OCI-LY3 (cell line): ENCODE results near the gene CELF1.

Experiments used
- H2AFZ ChIP-seq: fragments of 200-600, 300-600 bp; shearing (Covaris generic); 2 replicates; pipeline ENCODE4 v1.6.0; 2014; ENCODE audit warnings: antibody characterized with exemption, low read depth, low read length
- H3K27ac ChIP-seq: fragments of 200-600, 300-600 bp; sonication (generic); 2 replicates; pipeline ENCODE4 v1.5.1; 2014; ENCODE audit warnings: mild to moderate bottlenecking, low read length, moderate library complexity, mixed read lengths
- H3K27me3 ChIP-seq: fragments of 200-600, 300-600 bp; sonication (generic); 2 replicates; pipeline ENCODE4 v1.6.1; 2014; ENCODE audit warnings: low read depth, low read length, mixed read lengths
- H3K36me3 ChIP-seq: fragments of 200-600, 300-600 bp; sonication (generic); replicated peaks from 2 replicates; pipeline ENCODE3; 2014; ENCODE audit warnings: low read depth, low read length, mixed read lengths
- H3K4me1 ChIP-seq: fragments of 300-600, 200-600 bp; sonication (generic); 2 replicates; pipeline ENCODE4 v1.6.1; 2014; ENCODE audit warnings: low read length, mixed read lengths
- H3K4me2 ChIP-seq: fragments of 200-600, 300-600 bp; sonication (generic); 2 replicates; pipeline ENCODE4 v1.6.1; 2014; ENCODE audit warnings: low read length, mixed read lengths
- H3K4me3 ChIP-seq: fragments of 300-600, 200-600 bp; sonication (generic); 2 replicates; pipeline ENCODE4 v1.5.1; 2014; ENCODE audit warnings: antibody characterized with exemption, mild to moderate bottlenecking, low read length, moderate library complexity
- H3K79me2 ChIP-seq: fragments of 300-600, 200-600 bp; shearing (Covaris generic); 2 replicates; pipeline ENCODE4 v1.6.1; 2014; ENCODE audit warnings: mild to moderate bottlenecking, low read length, mixed read lengths
- H3K9ac ChIP-seq: fragments of 300-600, 200-600 bp; shearing (Covaris generic); 2 replicates; pipeline ENCODE4 v1.6.0; 2014; ENCODE audit warnings: mild to moderate bottlenecking, low read length, moderate library complexity
- H3K9me3 ChIP-seq: fragments of 200-600, 300-600 bp; shearing (Covaris generic); 2 replicates; pipeline ENCODE4 v1.6.1; 2014; ENCODE audit warnings: low read length, mixed read lengths; ENCODE audit not compliant: insufficient read depth
- H4K20me1 ChIP-seq: fragments of 200-600, 300-600 bp; sonication (generic); 2 replicates; pipeline ENCODE4 v1.6.1; 2016; ENCODE audit warnings: low read length, mixed read lengths; ENCODE audit not compliant: insufficient read depth
- CTCF ChIP-seq: fragments of 200-600, 300-600 bp; sonication (generic); IDR thresholded peaks from 2 replicates; pipeline ENCODE4 v1.5.1; 2014; ENCODE audit warnings: antibody characterized with exemption, low read length, low read depth
- EZH2phosphoT487 ChIP-seq: fragments of 200-600 bp; shearing (Covaris generic); IDR thresholded peaks from 2 replicates; pipeline ENCODE4 v1.6.1; 2018; ENCODE audit warnings: antibody characterized with exemption, mixed run types, low read depth

Gene CELF1

GRCh38 chr11:47447906-47448305 lies 105.0 kb downstream of the CELF1 start:
- Histone ChIP-seq H3K4me3 (no peak overlapping the region), H3K4me2 (no peak overlapping the region), H4K20me1 (no peaks in the 10 kb centered on the region), H3K79me2 (no peaks in the 10 kb centered on the region), H3K9me3 (no peaks in the 10 kb centered on the region), H3K27ac (no peak overlapping the region), H3K27me3 (no peaks in the 10 kb centered on the region), H2AFZ (no peak overlapping the region), H3K36me3 (no peaks in the 10 kb centered on the region), H3K9ac (no peak overlapping the region), H3K4me1 (no peaks in the 10 kb centered on the region)
- TF ChIP-seq CTCF (no peak), EZH2phosphoT487 (no peak)

- H3K9me3 ChIP-seq, result no peaks in the 10 kb centered on the region
- no peaks in the 10 kb centered on the region for H3K79me2 ChIP-seq
- H3K4me3 ChIP-seq, result no peak overlapping the region
- H3K4me1 ChIP-seq, result no peaks in the 10 kb centered on the region
- H4K20me1 ChIP-seq, result no peaks in the 10 kb centered on the region
- H3K27ac ChIP-seq, result no peak overlapping the region
- TF ChIP-seq CTCF (no peak), EZH2phosphoT487 (no peak)
- no peak overlapping the region for H3K4me2 ChIP-seq
- H2AFZ ChIP-seq, result no peak overlapping the region
- no peaks in the 10 kb centered on the region for H3K36me3 ChIP-seq
- H3K27me3 ChIP-seq, result no peaks in the 10 kb centered on the region
- no peak overlapping the region for H3K9ac ChIP-seq
Observed at GRCh38 chr11:47446833-47447232, 106.1 kb downstream of the CELF1 start.

GRCh38 chr11:47445840-47446239 lies 107.1 kb downstream of the CELF1 start:
- Histone ChIP-seq H3K36me3 (no peaks in the 10 kb centered on the region), H2AFZ (no peak overlapping the region), H3K79me2 (no peaks in the 10 kb centered on the region), H3K27ac (no peak overlapping the region), H3K4me2 (no peak overlapping the region), H4K20me1 (no peaks in the 10 kb centered on the region), H3K9ac (no peak overlapping the region), H3K4me1 (no peaks in the 10 kb centered on the region), H3K4me3 (no peak overlapping the region), H3K9me3 (no peaks in the 10 kb centered on the region), H3K27me3 (no peaks in the 10 kb centered on the region)
- TF ChIP-seq EZH2phosphoT487, result no peak

GRCh38 chr11:47443817-47444216 lies 109.1 kb downstream of the CELF1 start:
- H3K4me3 ChIP-seq, result no peak overlapping the region
- no peak overlapping the region for H3K4me2 ChIP-seq
- no peak overlapping the region for H3K27ac ChIP-seq
- H3K79me2 ChIP-seq, result no peaks in the 10 kb centered on the region
- no peak overlapping the region for H3K9ac ChIP-seq
- TF ChIP-seq CTCF (no peak), EZH2phosphoT487 (no peak)
- H2AFZ ChIP-seq, result no peak overlapping the region
- H3K4me1 ChIP-seq, result no peaks in the 10 kb centered on the region
- no peaks in the 10 kb centered on the region for H3K36me3 ChIP-seq
- H3K27me3 ChIP-seq, result no peaks in the 10 kb centered on the region
- H4K20me1 ChIP-seq, result no peaks in the 10 kb centered on the region
- H3K9me3 ChIP-seq, result no peaks in the 10 kb centered on the region
